MM.1S (cell line): ENCODE measurements around the gene MAP4.

Experiments
- EZH2 ChIP-seq: fragments of 300-600 bp; sonication (generic); optimal IDR thresholded peaks from 2 replicates; pipeline ENCODE3; 2017; ENCODE audit warnings: low read depth, mild to moderate bottlenecking, antibody characterized with exemption, low read length, mixed read lengths
- EZH2phosphoT487 ChIP-seq: fragments of 300-600 bp; sonication (generic); IDR thresholded peaks from 2 replicates; pipeline ENCODE4 v1.6.1; 2018; ENCODE audit warnings: antibody characterized with exemption, low read length
- TF ChIP-seq, protein P1 (sequence below): fragments of 300-600 bp; sonication (generic); IDR thresholded peaks from 2 replicates; pipeline ENCODE4 v1.5.1; 2016; ENCODE audit warnings: antibody characterized with exemption, low read length, mixed read lengths

DNA sequence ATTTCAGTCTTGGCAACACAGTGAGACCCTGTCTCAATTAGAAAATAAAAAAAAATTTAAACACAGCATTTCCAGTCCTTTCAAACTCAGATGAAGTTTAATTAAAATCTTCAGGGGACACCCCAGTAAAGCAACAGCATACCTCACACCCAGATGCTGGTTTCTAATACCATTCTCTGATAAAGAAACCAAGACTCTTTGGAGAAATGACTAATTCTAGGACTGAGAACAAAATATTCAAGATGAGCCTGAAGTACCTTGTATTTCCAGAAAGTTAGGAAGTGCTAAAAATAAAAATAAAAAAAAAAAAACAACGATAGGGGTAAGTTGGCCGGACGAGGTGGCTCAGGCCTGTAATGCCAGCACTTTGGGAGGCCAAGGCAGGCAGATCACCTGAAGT is 14.0 kb upstream of the MAP4 start:
- TF ChIP-seq, protein P1, sequence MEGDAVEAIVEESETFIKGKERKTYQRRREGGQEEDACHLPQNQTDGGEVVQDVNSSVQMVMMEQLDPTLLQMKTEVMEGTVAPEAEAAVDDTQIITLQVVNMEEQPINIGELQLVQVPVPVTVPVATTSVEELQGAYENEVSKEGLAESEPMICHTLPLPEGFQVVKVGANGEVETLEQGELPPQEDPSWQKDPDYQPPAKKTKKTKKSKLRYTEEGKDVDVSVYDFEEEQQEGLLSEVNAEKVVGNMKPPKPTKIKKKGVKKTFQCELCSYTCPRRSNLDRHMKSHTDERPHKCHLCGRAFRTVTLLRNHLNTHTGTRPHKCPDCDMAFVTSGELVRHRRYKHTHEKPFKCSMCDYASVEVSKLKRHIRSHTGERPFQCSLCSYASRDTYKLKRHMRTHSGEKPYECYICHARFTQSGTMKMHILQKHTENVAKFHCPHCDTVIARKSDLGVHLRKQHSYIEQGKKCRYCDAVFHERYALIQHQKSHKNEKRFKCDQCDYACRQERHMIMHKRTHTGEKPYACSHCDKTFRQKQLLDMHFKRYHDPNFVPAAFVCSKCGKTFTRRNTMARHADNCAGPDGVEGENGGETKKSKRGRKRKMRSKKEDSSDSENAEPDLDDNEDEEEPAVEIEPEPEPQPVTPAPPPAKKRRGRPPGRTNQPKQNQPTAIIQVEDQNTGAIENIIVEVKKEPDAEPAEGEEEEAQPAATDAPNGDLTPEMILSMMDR: no peak
- no peak for TF ChIP-seq EZH2
- no peak for TF ChIP-seq EZH2phosphoT487
